GM12872 (cell line): Measurements from ENCODE around the gene SPATS2.

Experiments
- CTCF ChIP-seq: IDR thresholded peaks from 3 replicates; pipeline ENCODE4 v1.5.1; 2011; ENCODE audit warnings: low read depth, mild to moderate bottlenecking, low read length, moderate library complexity; ENCODE audit not compliant: insufficient read depth

SPATS2 gene

GRCh38 chr12:49432616-49433015, 65.4 kb downstream of the SPATS2 start:
- TF ChIP-seq CTCF = no peak

DNA sequence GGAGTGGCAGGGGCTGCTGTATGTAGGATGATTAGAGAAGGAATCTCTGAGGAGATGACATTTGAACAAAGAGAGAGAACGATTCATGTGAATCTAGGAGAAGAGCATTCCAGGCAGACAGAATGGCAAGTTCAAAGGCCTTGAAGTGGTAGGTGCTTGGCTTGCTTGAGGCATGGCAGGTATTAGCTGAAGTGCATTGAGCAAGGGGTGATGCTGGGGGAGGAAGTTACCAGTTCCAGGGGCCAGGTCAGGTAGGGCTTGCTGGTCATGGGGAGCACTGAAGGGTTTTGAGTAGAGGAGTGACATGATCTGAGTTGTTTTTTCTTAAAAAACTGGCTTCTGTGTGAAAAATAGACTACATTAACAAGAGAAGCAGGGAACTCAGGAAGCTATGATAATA, 71.8 kb downstream of the SPATS2 start:
- no peak for TF ChIP-seq CTCF

GRCh38 chr12:49440035-49440434, 72.8 kb downstream of the SPATS2 start:
- no peak for TF ChIP-seq CTCF

GRCh38 chr12:49442915-49443314, 75.7 kb downstream of the SPATS2 start:
- no peak for TF ChIP-seq CTCF

GRCh38 chr12:49446571-49446970, 79.3 kb downstream of the SPATS2 start:
- TF ChIP-seq CTCF = no peak

- TF ChIP-seq CTCF = no peak
Observed at GRCh38 chr12:49448858-49449257, 81.6 kb downstream of the SPATS2 start.

GRCh38 chr12:49451468-49452259, 84.4 kb downstream of the SPATS2 start:
- no peak for TF ChIP-seq CTCF
